Panc1 (cell line): ENCODE results near the gene SPACA7.

ENCODE experiments used
- CTCF ChIP-seq: fragments of 450-650 bp; IDR thresholded peaks from 2 replicates; pipeline ENCODE4 v1.5.1; 2017; ENCODE audit warnings: mild to moderate bottlenecking
- POLR2AphosphoS5 ChIP-seq: IDR thresholded peaks from 2 replicates; pipeline ENCODE4 v1.6.1; 2012; ENCODE audit warnings: mild to moderate bottlenecking, low read depth, low read length, moderate library complexity
- SIN3A ChIP-seq: IDR thresholded peaks from 2 replicates; pipeline ENCODE4 v1.6.1; 2012; ENCODE audit warnings: low read depth, mild to moderate bottlenecking, low read length, moderate library complexity, borderline replicate concordance; ENCODE audit not compliant: insufficient read depth
- TCF7L2 ChIP-seq: IDR thresholded peaks from 2 replicates; pipeline ENCODE4 v1.6.1; 2011; ENCODE audit warnings: mild to moderate bottlenecking, low read depth, low read length, inconsistent platforms

GRCh38 chr13:112341446-112341845, 34.7 kb upstream of the SPACA7 start:
- TF ChIP-seq CTCF: no peak
- TF ChIP-seq SIN3A: no peak
- TF ChIP-seq POLR2AphosphoS5: no peak
- no peak for TF ChIP-seq TCF7L2
